Measurements from ENCODE around the gene BARHL1.

DNA sequence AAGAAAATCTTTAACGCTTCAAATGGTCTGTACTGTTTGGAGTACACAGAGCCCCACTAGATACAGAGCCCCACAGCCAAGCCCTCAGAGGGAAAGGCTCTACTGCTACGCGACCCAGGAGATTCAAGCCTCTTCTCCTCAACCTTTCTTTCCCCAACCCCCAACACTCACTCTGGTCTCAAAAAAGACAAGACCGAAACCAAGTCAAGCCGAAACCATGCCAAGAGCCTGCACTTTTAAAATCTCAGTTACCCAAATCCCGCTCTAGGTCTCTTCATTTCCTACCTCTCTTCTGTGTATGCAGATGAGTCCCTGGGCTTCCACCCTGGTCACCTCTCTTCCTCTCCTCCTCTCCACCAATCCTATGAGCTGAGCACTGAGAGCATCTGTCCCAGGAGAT, 31.9 kb downstream of the BARHL1 start:
- TF ChIP-seq, protein P1, sequence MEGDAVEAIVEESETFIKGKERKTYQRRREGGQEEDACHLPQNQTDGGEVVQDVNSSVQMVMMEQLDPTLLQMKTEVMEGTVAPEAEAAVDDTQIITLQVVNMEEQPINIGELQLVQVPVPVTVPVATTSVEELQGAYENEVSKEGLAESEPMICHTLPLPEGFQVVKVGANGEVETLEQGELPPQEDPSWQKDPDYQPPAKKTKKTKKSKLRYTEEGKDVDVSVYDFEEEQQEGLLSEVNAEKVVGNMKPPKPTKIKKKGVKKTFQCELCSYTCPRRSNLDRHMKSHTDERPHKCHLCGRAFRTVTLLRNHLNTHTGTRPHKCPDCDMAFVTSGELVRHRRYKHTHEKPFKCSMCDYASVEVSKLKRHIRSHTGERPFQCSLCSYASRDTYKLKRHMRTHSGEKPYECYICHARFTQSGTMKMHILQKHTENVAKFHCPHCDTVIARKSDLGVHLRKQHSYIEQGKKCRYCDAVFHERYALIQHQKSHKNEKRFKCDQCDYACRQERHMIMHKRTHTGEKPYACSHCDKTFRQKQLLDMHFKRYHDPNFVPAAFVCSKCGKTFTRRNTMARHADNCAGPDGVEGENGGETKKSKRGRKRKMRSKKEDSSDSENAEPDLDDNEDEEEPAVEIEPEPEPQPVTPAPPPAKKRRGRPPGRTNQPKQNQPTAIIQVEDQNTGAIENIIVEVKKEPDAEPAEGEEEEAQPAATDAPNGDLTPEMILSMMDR (IDR thresholded peaks at IDR 0.05) = no peak
- TF ChIP-seq JUN (CRISPR knock-in tag; IDR thresholded peaks at IDR 0.05) (no peak), CREM (CRISPR knock-in tag; IDR thresholded peaks at IDR 0.05) (no peak)

Measured in WTC11 (cell line).